HuH-7 (cell line): ENCODE measurements around the gene ST7L.
"Not testable (repeated sequence)": the region's sequence is repeated elsewhere in the genome, so short reads cannot be mapped to it uniquely, and the experiment has no call there.

Source experiments
- DNase-seq: peaks from one replicate; pipeline ENCODE4 v3.0.0; 2011; ENCODE audit warnings: low spot score

The ST7L gene, protein sequence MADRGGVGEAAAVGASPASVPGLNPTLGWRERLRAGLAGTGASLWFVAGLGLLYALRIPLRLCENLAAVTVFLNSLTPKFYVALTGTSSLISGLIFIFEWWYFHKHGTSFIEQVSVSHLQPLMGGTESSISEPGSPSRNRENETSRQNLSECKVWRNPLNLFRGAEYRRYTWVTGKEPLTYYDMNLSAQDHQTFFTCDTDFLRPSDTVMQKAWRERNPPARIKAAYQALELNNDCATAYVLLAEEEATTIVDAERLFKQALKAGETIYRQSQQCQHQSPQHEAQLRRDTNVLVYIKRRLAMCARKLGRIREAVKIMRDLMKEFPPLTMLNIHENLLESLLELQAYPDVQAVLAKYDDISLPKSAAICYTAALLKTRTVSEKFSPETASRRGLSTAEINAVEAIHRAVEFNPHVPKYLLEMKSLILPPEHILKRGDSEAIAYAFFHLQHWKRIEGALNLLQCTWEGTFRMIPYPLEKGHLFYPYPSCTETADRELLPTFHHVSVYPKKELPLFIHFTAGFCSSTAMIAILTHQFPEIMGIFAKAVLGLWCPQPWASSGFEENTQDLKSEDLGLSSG

DNA sequence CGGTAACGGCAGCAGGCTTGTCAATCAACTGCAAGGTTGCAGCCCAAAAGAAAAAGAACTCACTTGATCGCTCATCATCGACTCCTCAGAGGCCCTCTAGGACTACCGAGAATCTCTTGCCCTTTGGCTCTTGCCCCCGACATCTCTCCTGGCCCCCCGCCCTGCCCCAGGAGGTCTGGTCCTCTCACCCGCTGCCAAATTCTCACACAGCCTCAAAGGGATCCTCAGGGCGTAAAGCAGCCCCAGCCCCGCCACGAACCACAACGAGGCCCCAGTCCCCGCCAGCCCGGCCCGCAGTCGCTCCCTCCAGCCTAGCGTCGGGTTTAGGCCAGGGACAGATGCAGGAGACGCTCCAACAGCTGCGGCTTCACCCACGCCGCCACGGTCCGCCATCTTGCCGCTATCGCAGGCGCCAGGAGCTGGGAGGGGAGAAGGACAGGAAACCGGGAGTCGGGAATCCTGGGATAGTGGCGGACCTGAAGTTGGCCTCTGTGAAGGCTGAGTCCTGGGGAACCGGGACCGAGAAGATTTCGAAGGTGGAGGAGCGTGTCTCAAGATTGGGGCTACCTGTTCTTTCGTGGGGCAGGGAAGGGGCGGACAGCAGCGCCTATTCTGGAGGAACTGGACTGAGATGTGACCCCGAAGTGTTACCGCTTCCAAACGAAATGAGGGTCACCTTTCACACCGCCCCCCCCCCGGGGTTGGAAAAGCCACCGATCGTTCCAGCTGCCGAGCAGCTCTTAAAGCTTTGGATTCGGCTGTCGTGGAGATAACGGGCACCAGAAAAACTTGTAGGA is at the start of gene ST7L:
ST7L (minus strand) TSS at position 421 of the 797 bp plus-strand sequence; CDS start at position 393, 28 bp downstream.
- peak; percentile 55 for DNase-seq

DNA sequence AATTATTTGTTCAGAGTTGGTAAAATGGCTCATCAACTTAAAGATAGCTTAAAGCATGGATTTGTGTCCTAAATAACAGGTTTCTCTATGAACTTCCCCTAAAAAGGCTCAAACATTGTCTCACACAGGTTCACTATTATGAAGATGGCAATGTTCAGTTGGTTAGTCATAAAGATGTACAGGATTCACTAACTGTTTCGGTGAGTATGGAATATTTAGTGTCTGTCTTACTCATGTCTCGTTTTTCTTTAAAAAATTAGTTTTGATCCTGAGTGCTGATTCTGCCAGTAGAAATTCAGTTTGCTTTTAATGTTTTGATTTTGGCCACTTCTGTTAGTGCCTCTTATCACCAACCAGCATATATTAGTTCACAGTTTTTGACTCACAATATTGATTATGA is 48.0 kb upstream of the ST7L start:
- no peak for DNase-seq

DNA sequence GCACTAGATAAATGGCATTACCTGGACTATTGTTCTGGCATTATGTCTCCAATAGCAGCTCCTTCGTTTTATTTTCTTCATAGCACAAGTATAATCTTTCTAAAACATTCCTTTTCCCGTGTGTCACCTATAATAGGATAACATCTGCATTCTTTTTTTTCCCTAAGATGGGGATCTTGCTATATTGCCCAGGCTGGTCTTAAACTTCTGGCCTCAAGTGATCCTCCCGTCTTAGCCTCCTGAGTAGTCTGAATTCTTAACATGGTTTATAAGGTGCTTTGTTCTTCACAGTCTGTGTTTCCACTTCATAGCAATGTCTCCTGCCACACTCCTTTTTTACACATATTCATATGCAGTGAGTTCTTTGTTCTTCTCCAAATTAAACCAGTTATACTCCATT is 46.9 kb upstream of the ST7L start:
- DNase-seq = no peak

DNA sequence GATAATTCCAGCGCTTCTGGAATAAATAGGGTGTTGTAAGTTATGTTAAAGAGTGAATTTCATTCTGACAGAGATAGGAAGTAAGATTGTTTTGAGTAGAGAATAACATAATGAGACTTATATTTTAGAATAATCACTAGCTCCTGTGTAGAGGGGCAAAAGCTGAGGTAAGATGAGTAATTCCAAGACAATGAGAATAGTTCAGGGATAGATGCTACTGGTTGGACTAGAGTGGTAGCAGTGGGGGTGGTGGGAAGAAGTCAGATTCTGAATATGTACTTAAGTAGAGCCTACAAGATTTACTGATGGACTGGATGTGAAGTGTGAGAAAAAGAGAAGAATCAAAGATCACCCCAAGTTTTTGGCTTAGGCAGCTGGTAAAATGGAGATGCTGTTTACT is 32.3 kb upstream of the ST7L start:
- DNase-seq = no peak

DNA sequence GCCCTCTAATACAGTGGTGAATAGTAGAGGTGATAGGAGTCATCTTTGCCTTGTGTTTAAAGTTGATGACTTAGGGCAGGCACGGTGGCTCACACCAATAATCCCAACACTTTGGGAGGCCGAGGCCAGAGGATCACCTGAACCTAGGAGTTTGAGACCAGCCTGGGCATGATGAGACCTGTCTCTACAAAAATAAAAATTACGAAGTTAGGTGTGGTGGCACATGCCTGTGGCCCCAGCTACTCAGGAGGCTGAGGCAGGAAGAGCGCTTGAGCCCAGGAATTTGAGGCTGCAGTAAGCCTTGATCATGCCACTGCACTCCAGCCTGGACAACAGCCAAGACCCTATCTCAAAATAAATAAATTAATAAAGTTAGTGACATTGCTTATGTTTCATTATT is 27.3 kb upstream of the ST7L start:
- no peak for DNase-seq

DNA sequence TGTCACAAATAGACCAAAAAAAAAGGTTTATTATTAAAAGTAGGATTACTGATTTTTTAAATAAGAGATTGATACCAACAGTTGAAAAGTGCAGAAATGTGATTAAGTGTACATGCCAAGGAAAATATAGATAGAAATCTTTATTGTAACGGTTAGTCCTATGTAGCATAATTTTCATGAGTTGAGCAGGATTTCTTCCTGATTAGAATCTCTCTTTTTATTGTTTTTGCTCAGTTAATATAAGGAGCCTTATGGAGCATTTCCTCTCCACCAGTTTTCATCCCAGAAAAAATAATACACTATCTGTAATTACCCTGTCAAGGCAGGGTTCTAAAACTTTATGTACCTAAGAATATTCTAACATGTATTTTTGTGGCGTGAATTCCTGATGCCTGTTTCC is 24.1 kb upstream of the ST7L start:
- no peak for DNase-seq

DNA sequence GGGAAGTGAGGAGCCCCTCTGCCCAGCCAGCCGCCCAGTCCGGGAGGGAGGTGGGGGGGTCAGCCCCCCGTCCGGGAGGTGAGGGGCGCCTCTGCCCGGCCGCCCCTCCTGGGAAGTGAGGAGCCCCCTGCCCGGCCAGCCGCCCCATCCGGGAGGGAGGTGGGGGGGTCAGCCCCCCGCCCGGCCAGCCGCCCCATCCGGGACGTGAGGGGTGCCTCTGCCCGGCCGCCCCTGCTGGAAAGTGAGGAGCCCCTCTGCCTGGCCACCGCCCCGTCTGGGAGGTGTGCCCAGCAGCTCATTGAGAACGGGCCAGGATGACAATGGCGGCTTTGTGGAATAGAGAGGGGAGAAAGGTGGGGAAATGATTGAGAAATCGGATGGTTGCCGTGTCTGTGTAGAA is 21.5 kb upstream of the ST7L start:
- DNase-seq = not testable (repeated sequence)

DNA sequence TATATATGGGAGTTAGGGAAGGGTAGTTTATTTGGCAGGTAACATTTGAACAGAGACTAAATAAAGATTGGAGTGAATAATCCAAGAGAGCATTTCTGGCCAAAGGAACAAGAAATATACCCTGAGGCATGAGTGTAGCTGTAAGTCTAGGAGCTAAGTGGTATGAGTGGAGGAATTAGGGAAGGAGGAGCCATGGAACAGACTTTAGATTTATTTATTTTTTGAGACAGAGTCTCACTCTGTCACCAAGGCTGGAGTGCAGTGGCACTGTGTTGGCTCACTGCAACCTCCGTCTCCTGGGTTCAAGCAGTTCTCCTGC is 19.1 kb upstream of the ST7L start:
- DNase-seq = no peak

DNA sequence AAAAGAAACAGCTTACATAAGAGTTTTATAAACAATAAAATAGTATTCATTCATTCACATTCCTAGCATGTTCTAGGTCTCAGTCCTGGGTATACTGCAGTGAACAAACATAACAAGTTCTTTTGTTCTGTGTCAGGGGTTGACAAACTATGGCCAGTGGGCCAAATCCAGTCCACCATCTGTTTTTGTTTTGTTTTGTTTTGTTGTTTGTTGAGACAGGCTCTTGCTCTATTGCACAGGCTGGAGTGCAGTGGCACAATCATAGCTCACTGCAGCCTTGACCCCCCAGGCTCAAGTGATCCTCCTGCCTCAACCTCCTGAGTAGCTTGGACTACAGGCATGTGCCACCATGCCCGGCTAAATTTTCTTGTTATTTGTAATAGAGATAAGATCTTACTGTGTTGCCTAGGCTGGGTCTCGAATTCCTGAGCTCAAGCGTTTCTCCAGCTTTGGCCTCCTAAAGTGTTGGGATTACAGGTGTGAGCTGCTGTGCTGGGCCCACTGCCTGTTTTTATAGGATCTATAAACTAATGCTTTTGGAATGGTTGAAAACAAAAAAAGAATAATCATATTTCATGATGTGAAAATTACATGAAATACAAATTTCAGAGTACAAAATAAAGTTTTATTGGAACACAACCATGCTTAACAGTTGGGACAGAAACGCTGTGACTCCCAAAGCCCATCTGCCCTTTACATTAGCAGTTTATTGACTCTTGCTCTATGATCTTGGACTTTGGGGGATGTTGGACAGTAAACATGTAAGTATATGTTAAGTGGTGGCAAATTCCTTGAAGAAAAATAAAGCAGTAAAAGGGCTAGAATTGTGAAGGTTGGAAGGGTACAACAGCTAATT is 18.5 kb upstream of the ST7L start:
- no peak for DNase-seq

DNA sequence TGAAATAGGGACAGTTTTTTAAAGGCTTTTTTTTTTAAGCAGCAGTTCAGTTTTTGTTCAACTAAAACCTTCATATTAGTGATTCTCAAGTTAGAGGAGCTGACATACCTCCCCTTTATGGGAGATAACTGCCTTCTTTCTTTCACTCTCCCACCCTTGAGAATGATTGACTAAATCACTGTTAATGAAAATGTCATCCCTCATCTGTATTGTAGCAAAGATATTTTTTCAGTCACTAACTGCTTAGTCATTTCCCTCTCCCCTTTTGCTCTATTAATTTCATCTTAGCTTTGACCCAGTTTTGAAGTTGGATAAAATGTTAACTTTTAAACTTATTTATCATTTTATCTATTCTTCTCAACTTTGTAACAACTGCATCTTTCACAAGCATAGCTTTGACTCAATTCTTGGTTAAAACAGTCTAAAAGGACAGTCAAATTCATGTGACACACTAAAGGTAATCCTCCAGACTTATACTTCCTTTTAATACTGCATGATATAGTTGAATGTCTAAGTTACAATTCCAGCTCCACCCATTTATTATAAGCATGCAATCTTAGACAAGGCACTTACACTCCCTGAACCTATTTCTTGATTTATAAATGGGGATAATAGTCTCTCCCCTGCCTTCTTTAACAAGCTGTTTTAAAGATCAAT is 17.8 kb upstream of the ST7L start:
- DNase-seq = no peak

DNA sequence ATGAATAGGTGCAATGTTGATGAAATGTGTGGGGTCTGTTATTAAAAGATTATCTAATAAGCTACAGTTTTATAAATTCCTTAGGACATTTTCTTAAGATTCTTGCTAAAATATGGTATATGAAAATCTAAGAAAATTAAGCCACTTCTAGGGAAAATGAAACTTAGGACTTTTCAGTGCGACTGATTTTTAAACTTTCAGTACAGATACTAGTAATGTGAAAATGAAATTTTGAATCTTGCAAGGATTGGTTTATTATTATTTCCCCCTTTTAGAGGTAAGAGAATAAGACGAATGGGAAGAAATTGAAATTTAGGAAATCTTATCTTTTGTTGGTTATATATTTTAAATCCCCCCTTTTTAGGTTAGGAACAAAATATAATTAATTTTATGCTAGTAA is 17.1 kb upstream of the ST7L start:
- no peak for DNase-seq

DNA sequence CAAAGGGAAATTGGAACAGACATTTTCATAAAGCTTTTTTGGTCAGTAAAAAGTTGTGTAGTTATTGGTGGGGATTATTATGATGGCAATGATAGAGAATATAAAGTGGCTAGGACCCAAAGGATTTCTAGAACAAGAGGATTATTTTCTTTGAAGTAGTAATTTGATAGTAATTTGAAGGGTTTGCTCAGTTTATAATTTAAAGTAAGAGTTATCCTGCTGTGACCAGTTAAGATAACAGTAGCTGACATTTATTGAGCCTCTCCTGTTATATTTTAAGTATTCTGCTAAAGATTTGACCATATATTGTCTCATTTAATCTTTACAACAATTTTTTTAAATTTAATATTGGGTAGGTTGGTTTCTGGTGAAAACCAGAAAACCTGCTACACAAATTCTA is 15.4 kb upstream of the ST7L start:
- DNase-seq = no peak

DNA sequence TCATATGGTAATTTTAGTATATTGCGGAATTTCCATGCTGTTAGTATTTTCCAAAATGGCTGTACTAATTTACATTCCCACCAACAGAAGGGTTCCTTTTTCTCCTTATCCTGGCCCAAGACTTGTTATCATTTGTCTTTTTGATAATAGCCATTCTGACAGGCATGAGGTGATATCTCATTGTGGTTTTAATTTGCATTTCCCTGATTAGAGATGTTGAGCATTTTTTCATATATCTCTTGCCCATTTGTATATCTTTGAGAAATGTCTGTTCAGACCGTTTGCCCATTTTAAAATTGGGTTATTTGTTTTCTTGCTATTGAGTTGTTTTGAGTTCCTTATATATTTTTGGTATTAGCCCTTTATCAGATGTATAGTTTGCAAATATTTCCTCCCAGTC is 14.7 kb upstream of the ST7L start:
- DNase-seq = no peak

DNA sequence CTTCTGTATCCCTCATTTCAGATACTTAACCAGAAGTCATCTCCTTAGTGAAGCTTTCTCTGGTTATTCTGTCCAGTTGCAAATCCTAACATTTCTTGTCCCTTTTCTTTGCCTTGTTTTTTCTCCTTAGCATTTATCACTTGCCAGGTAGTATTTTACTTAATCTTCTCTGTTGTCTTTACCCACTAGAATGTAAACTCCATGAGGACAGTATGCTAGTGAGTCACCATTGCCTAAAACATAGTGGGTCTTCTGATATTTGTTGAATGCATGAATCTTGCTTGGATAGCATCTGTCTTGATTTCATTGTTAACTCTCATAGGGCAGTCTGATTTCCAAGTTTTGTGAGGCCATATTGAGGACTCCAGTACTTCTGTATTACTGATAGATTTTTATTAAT is 10.3 kb upstream of the ST7L start:
- no peak for DNase-seq

DNA sequence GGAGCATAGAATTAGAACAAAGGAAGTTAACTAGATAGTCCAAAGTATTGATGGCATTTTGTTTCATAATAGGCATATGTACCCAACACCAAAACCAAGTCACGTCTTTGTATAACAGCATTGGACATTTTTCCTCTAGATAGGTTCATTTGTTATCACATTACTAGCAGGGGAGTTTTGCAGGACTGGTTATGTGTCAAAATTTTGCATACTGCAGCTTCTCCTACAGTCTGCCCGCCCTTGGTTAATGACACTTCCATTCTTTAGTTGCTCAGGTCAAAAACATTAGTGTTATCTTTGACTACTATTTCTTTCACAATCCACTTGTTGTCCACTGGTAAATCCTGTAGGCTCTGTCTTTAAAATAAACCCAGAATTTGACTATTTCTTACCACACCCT is 9.6 kb upstream of the ST7L start:
- DNase-seq = no peak

DNA sequence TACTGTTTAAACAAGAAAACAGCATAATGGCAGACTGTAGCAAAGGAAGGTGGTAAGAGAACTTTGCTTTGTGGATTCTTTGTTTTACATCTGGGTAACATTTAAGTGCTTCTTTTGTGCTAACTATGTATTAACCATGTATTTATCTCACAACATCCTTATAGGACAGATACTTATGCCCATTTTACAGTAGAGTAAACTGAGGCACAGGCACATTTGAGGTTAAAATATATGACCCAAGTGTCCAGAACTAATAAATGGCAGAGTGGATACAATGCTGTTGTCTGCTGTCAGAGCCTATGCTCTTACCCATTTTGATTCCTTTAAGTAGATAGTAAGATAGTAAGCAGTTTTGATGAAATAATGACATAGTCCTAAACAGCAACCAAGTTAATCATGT is 7.9 kb upstream of the ST7L start:
- no peak for DNase-seq

DNA sequence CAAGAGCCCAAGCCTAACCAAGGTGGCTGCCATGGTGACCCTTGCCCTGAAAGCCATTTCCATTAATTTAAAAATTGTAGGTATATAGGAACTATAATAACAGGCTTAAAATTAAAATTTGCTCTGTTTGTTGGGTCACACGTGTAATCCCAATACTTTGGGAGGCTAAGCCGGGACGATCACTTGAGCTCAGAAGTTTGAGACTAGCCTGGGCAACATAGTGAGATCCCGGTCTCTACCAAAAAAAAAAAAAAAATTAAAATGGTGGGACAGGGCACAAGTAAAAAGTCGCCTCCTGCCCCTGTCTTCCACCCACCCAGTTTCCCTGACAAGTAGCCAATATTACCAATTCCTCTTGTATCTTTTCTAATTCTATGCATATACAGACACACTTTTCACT is 7.3 kb upstream of the ST7L start:
- DNase-seq = no peak

DNA sequence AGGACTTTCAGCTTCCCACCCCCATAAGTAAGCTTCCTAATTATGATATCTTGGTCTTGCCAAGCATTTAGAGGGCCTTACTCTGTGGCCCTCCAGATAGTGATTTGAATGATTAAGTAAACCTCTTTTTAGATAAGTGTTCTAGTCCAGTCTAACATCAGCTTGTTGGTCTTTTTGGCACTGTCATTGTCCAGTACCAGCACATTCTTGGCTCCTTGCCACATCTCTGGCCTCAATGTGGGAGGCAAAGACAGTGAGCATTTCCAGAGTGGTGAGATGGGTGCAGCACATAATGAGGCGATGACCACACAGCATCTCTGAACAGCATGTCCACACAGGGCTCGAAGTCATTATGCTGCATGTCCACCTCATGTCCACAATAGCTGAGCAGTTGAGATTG is 6.8 kb upstream of the ST7L start:
- no peak for DNase-seq

DNA sequence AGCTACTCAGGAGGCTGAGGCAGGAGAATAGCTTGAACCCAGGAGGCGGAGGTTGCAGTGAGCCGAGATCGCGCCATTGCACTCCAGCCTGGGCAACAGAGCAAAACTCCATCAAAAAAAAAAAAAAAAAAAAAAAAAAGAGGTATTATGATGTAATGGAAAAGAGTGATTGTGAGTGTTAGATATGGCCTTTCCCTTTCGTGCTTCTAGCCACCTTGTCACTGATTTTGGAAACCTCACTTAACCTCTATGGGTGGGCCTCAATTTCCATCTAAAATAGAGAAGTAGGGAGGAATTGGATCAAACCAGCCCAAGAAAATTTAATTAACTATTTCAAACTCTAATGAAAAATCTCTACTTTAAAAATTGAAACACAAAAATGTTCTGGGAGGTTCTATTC is 5.6 kb upstream of the ST7L start:
- DNase-seq = not testable (repeated sequence)

DNA sequence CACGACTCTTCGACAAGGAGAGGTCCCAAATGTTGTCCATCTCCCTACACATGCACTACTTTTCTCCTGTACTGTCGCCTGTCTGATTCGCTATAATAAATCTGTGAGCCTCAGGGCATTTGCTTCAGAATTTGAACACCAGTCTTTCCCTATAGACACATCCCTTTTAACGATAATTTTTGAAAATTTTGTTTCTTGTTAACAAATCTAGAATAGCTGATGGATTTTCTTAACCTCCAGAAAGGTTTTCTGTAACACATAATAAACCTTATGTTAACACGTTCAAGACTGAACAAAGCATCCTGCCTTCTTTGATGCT is 1.4 kb upstream of the ST7L start:
- no peak for DNase-seq

DNA sequence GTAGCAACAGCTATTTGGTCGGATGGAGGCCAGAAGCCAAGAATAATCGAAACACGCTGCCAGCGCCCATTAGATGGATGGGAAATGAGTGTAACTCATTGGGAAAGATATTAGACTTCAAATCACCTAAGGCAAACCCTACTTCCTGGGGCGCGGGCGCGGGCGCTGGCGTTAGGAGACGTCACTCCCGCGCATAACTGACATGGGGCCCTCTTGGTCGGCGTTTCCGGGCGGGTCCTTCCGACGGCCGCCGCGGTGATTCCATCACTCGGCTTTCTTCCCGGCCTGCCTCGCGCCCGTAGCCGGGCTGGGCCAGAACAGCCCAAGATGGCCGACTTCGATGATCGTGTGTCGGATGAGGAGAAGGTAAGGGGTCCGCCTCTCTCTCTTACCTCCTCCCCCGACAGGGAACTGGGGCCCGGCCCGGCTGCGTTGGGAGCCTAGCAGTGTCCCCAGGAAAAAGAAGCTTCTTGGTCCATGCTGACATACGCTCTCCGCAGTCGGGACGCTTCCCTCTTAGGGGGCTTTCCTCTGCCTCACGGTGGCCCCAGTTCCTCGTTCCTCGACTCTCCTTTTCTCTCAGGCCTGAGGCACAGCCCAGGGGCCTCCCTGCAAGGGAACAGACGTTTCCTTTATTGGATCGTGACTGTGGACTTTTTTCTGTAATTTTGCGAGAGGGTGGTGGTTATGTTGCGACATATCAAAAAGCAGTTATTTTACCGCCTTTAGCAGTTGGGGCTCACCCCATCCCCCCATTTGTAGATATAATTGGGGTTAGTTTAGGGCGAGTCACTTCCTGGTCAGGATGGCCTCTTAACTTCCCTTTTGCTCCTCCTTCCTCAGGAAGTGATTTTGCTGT is 806 bp upstream of the ST7L start, which contains the start of gene CAPZA1:
CAPZA1 (plus strand) TSS at position 315 of the 859 bp plus-strand sequence; CDS start at position 328, 13 bp downstream.
- peak; percentile 76 for DNase-seq
